GM12801 (cell line): Measurements from ENCODE around the gene HMGB1.

Experiments
- CTCF ChIP-seq: IDR thresholded peaks from one replicate; pipeline ENCODE4 v1.5.1; 2011; ENCODE audit warnings: control low read depth; ENCODE audit not compliant: insufficient read length; ENCODE audit errors: extremely low read depth

HMGB1 gene

GRCh38 chr13:30496147-30496546, 30.4 kb upstream of the HMGB1 start:
- no peak for TF ChIP-seq CTCF

- TF ChIP-seq CTCF: no peak
Measured at GRCh38 chr13:30495746-30496145, 30.0 kb upstream of the HMGB1 start.

- no peak for TF ChIP-seq CTCF
Measured at GRCh38 chr13:30493658-30494381, 28.1 kb upstream of the HMGB1 start.

- TF ChIP-seq CTCF: no peak
Measured at GRCh38 chr13:30487075-30487470, 21.3 kb upstream of the HMGB1 start.

- no peak for TF ChIP-seq CTCF
Measured at GRCh38 chr13:30486230-30487074, 20.7 kb upstream of the HMGB1 start.

GRCh38 chr13:30481241-30481760, 15.6 kb upstream of the HMGB1 start:
- no peak for TF ChIP-seq CTCF

- TF ChIP-seq CTCF: no peak
Measured at GRCh38 chr13:30480292-30480950, 14.7 kb upstream of the HMGB1 start.
